ENCODE results near the gene DMAC2L.

The DMAC2L gene

GRCh38 chr14:50343434-50343833, 31.3 kb downstream of the DMAC2L start:
- no peak overlapping the region for H2AFZ ChIP-seq (ENCODE audit: low read length)
- no CpG with 5 or more reads among the region's 1 CpG for WGBS, 2 donors (ENCODE audit: extremely low coverage in 2 of 2, insufficient read length in 2 of 2, insufficient replicate concordance in 1 of 2)
- no peak overlapping the region for H4K8ac ChIP-seq (ENCODE audit: low read depth, low read length)
- H3K27me3 ChIP-seq (ENCODE audit: control insufficient read depth in 3 of 3, insufficient read depth in 3 of 3, low read depth in 1 of 3, low read length in 3 of 3): no peaks in the 10 kb centered on the region
- no peak overlapping the region for H3K23ac ChIP-seq (ENCODE audit: low read depth, low read length, poor library complexity)
- H3K18ac ChIP-seq (ENCODE audit: low read length): no peak overlapping the region
- H4K91ac ChIP-seq (ENCODE audit: low read depth, low read length, poor library complexity): no peak overlapping the region
- no peak overlapping the region for H2BK120ac ChIP-seq (ENCODE audit: low read depth, low read length)
- no peak for DNase-seq (ENCODE audit: low spot score)
- H3K9me3 ChIP-seq (replicated peaks in 1 of 2; ENCODE audit: control insufficient read depth in 2 of 2, insufficient read depth in 1 of 2, low read depth in 1 of 2, low read length in 2 of 2): no peaks in the 10 kb centered on the region
- no peak overlapping the region for H2AK5ac ChIP-seq (ENCODE audit: low read depth, low read length)
- no peak overlapping the region for H3K14ac ChIP-seq (ENCODE audit: low read length)
- H3K4me2 ChIP-seq (ENCODE audit: insufficient read depth, low read length, poor library complexity, severe bottlenecking): no peak overlapping the region
- no peak overlapping the region for H3K9ac ChIP-seq (ENCODE audit: low read depth, low read length, poor library complexity)
- H3K4me3 ChIP-seq (ENCODE audit: low read length in 2 of 2): no peak overlapping the region
- no peak overlapping the region for H3K27ac ChIP-seq (replicated peaks; ENCODE audit: low read length)
- H3K4ac ChIP-seq (ENCODE audit: low read length): no peak overlapping the region
- no peaks in the 10 kb centered on the region for H3K36me3 ChIP-seq (replicated peaks in 1 of 2; ENCODE audit: control insufficient read depth in 2 of 2, insufficient read depth in 2 of 2, low read length in 2 of 2)
- no peak overlapping the region for H2BK15ac ChIP-seq (ENCODE audit: low read length)
- no peaks in the 10 kb centered on the region for H3K79me1 ChIP-seq (ENCODE audit: low read depth, low read length)
- peaks cover 2 to 12% of the 10 kb centered on the region in 2 donors for H3K4me1 ChIP-seq (ENCODE audit: control insufficient read depth in 2 of 2, insufficient read depth in 1 of 2, low read depth in 1 of 2, low read length in 2 of 2)
- H2BK5ac ChIP-seq (ENCODE audit: low read length): no peak overlapping the region
- no peak overlapping the region for H2BK12ac ChIP-seq (ENCODE audit: low read length)

- Histone ChIP-seq H3K27me3 (ENCODE audit: control insufficient read depth in 3 of 3, insufficient read depth in 3 of 3, low read depth in 1 of 3, low read length in 3 of 3) (no peaks in the 10 kb centered on the region), H2BK12ac (ENCODE audit: low read length) (no peak overlapping the region), H3K23ac (ENCODE audit: low read depth, low read length, poor library complexity) (no peak overlapping the region), H2AFZ (ENCODE audit: low read length) (no peak overlapping the region), H3K9ac (ENCODE audit: low read depth, low read length, poor library complexity) (no peak overlapping the region), H3K4me1 (ENCODE audit: control insufficient read depth in 2 of 2, insufficient read depth in 1 of 2, low read depth in 1 of 2, low read length in 2 of 2) (peaks cover 2 to 12% of the 10 kb centered on the region in 2 donors), H2BK5ac (ENCODE audit: low read length) (no peak overlapping the region), H3K27ac (replicated peaks; ENCODE audit: low read length) (no peak overlapping the region), H2BK120ac (ENCODE audit: low read depth, low read length) (no peak overlapping the region), H4K91ac (ENCODE audit: low read depth, low read length, poor library complexity) (no peak overlapping the region), H3K18ac (ENCODE audit: low read length) (no peak overlapping the region), H3K36me3 (replicated peaks in 1 of 2; ENCODE audit: control insufficient read depth in 2 of 2, insufficient read depth in 2 of 2, low read length in 2 of 2) (no peaks in the 10 kb centered on the region), H2AK5ac (ENCODE audit: low read depth, low read length) (no peak overlapping the region), H3K4ac (ENCODE audit: low read length) (no peak overlapping the region), H2BK15ac (ENCODE audit: low read length) (no peak overlapping the region), H3K4me2 (ENCODE audit: insufficient read depth, low read length, poor library complexity, severe bottlenecking) (no peak overlapping the region), H3K14ac (ENCODE audit: low read length) (no peak overlapping the region), H4K8ac (ENCODE audit: low read depth, low read length) (no peak overlapping the region), H3K4me3 (ENCODE audit: low read length in 2 of 2) (no peak overlapping the region), H3K79me1 (ENCODE audit: low read depth, low read length) (no peaks in the 10 kb centered on the region), H3K9me3 (replicated peaks in 1 of 2; ENCODE audit: control insufficient read depth in 2 of 2, insufficient read depth in 1 of 2, low read depth in 1 of 2, low read length in 2 of 2) (peaks cover 0 to under 1% of the 10 kb centered on the region in 2 donors)
- no CpG with 5 or more reads among the region's 7 CpGs for WGBS, 2 donors (ENCODE audit: extremely low coverage in 2 of 2, insufficient read length in 2 of 2, insufficient replicate concordance in 1 of 2)
- no peak for DNase-seq (ENCODE audit: low spot score)
Measured at GRCh38 chr14:50344116-50344775, 32.1 kb downstream of the DMAC2L start.

GRCh38 chr14:50344876-50345563, 32.9 kb downstream of the DMAC2L start:
- no peak overlapping the region for H3K9ac ChIP-seq (ENCODE audit: low read depth, low read length, poor library complexity)
- no peaks in the 10 kb centered on the region for H3K36me3 ChIP-seq (replicated peaks in 1 of 2; ENCODE audit: control insufficient read depth in 2 of 2, insufficient read depth in 2 of 2, low read length in 2 of 2)
- no peak overlapping the region for H3K27ac ChIP-seq (replicated peaks; ENCODE audit: low read length)
- H3K4me2 ChIP-seq (ENCODE audit: insufficient read depth, low read length, poor library complexity, severe bottlenecking): no peak overlapping the region
- H3K27me3 ChIP-seq (ENCODE audit: control insufficient read depth in 3 of 3, insufficient read depth in 3 of 3, low read depth in 1 of 3, low read length in 3 of 3): no peaks in the 10 kb centered on the region
- H3K18ac ChIP-seq (ENCODE audit: low read length): no peak overlapping the region
- peaks cover 2 to 12% of the 10 kb centered on the region in 2 donors for H3K4me1 ChIP-seq (ENCODE audit: control insufficient read depth in 2 of 2, insufficient read depth in 1 of 2, low read depth in 1 of 2, low read length in 2 of 2)
- H3K9me3 ChIP-seq (replicated peaks in 1 of 2; ENCODE audit: control insufficient read depth in 2 of 2, insufficient read depth in 1 of 2, low read depth in 1 of 2, low read length in 2 of 2): peaks cover 0 to 2% of the 10 kb centered on the region in 2 donors
- H2AFZ ChIP-seq (ENCODE audit: low read length): no peak overlapping the region
- no peak overlapping the region for H3K23ac ChIP-seq (ENCODE audit: low read depth, low read length, poor library complexity)
- H3K14ac ChIP-seq (ENCODE audit: low read length): no peak overlapping the region
- no peak overlapping the region for H4K8ac ChIP-seq (ENCODE audit: low read depth, low read length)
- no peak overlapping the region for H2BK12ac ChIP-seq (ENCODE audit: low read length)
- H3K79me1 ChIP-seq (ENCODE audit: low read depth, low read length): no peaks in the 10 kb centered on the region
- WGBS, 2 donors (ENCODE audit: extremely low coverage in 2 of 2, insufficient read length in 2 of 2, insufficient replicate concordance in 1 of 2): no CpG with 5 or more reads among the region's 4 CpGs
- no peak overlapping the region for H2BK120ac ChIP-seq (ENCODE audit: low read depth, low read length)
- H3K4ac ChIP-seq (ENCODE audit: low read length): no peak overlapping the region
- no peak for DNase-seq (ENCODE audit: low spot score)
- H3K4me3 ChIP-seq (ENCODE audit: low read length in 2 of 2): no peak overlapping the region
- no peak overlapping the region for H2BK15ac ChIP-seq (ENCODE audit: low read length)
- no peak overlapping the region for H2BK5ac ChIP-seq (ENCODE audit: low read length)
- H4K91ac ChIP-seq (ENCODE audit: low read depth, low read length, poor library complexity): no peak overlapping the region
- no peak overlapping the region for H2AK5ac ChIP-seq (ENCODE audit: low read depth, low read length)

GRCh38 chr14:50345846-50346422, 33.8 kb downstream of the DMAC2L start:
- peaks cover 0 to 7% of the 10 kb centered on the region in 2 donors for H3K9me3 ChIP-seq (replicated peaks in 1 of 2; ENCODE audit: control insufficient read depth in 2 of 2, insufficient read depth in 1 of 2, low read depth in 1 of 2, low read length in 2 of 2)
- H2AFZ ChIP-seq (ENCODE audit: low read length): peak overlapping the region; percentile 57
- H4K91ac ChIP-seq (ENCODE audit: low read depth, low read length, poor library complexity): no peak overlapping the region
- no peak overlapping the region for H3K4ac ChIP-seq (ENCODE audit: low read length)
- no peak overlapping the region for H2BK12ac ChIP-seq (ENCODE audit: low read length)
- H2AK5ac ChIP-seq (ENCODE audit: low read depth, low read length): no peak overlapping the region
- H4K8ac ChIP-seq (ENCODE audit: low read depth, low read length): no peak overlapping the region
- H3K4me3 ChIP-seq (ENCODE audit: low read length in 2 of 2): no peak overlapping the region
- H3K27me3 ChIP-seq (ENCODE audit: control insufficient read depth in 3 of 3, insufficient read depth in 3 of 3, low read depth in 1 of 3, low read length in 3 of 3): no peaks in the 10 kb centered on the region
- no CpG with 5 or more reads among the region's 6 CpGs for WGBS, 2 donors (ENCODE audit: extremely low coverage in 2 of 2, insufficient read length in 2 of 2, insufficient replicate concordance in 1 of 2)
- H3K23ac ChIP-seq (ENCODE audit: low read depth, low read length, poor library complexity): no peak overlapping the region
- H2BK5ac ChIP-seq (ENCODE audit: low read length): no peak overlapping the region
- H3K14ac ChIP-seq (ENCODE audit: low read length): no peak overlapping the region
- no peak overlapping the region for H2BK15ac ChIP-seq (ENCODE audit: low read length)
- H3K4me1 ChIP-seq (ENCODE audit: control insufficient read depth in 2 of 2, insufficient read depth in 1 of 2, low read depth in 1 of 2, low read length in 2 of 2): peaks cover 2 to 12% of the 10 kb centered on the region in 2 donors
- no peak overlapping the region for H2BK120ac ChIP-seq (ENCODE audit: low read depth, low read length)
- H3K4me2 ChIP-seq (ENCODE audit: insufficient read depth, low read length, poor library complexity, severe bottlenecking): no peak overlapping the region
- DNase-seq (ENCODE audit: low spot score): no peak
- H3K18ac ChIP-seq (ENCODE audit: low read length): no peak overlapping the region
- no peak overlapping the region for H3K9ac ChIP-seq (ENCODE audit: low read depth, low read length, poor library complexity)
- H3K36me3 ChIP-seq (replicated peaks in 1 of 2; ENCODE audit: control insufficient read depth in 2 of 2, insufficient read depth in 2 of 2, low read length in 2 of 2): no peaks in the 10 kb centered on the region
- H3K27ac ChIP-seq (replicated peaks; ENCODE audit: low read length): no peak overlapping the region
- H3K79me1 ChIP-seq (ENCODE audit: low read depth, low read length): no peaks in the 10 kb centered on the region
